ENCODE measurements around the gene G6PD.

The G6PD gene

GRCh38 chrX:154486052-154486395, 60.6 kb downstream of the G6PD start:
- no peak for DNase-seq

- DNase-seq = no peak
Measured at GRCh38 chrX:154485150-154486051, 61.2 kb downstream of the G6PD start.

- no peak for DNase-seq
Measured at GRCh38 chrX:154484255-154485149, 62.1 kb downstream of the G6PD start.

GRCh38 chrX:154483325-154483724, 63.3 kb downstream of the G6PD start:
- DNase-seq = no peak

GRCh38 chrX:154482786-154483185, 63.9 kb downstream of the G6PD start:
- DNase-seq = no peak

GRCh38 chrX:154481911-154482601, 64.6 kb downstream of the G6PD start:
- DNase-seq = no peak
